Kidney epithelial cell (primary cell): ENCODE results near the gene TENT4B. TPM values are rescaled to one million over a fixed set of nuclear protein-coding genes. Genes with fewer than 3 reads are reported as not detected.

Experiments
- DNase-seq: peaks from one replicate; pipeline ENCODE4 v3.0.0-alpha.2; 2010; ENCODE audit warnings: low read depth
- H3K27me3 ChIP-seq: 2 replicates; pipeline ENCODE4 v1.6.0; 2011; ENCODE audit warnings: low read length; ENCODE audit not compliant: control insufficient read depth, insufficient read depth
- H3K36me3 ChIP-seq: 2 replicates; pipeline ENCODE4 v1.5.1; 2011; ENCODE audit warnings: low read length; ENCODE audit not compliant: control insufficient read depth, insufficient read depth
- H3K4me3 ChIP-seq: 2 replicates; pipeline ENCODE4 v1.5.1; 2011; ENCODE audit warnings: low read depth, mild to moderate bottlenecking, control low read depth, low read length
- CTCF ChIP-seq: IDR thresholded peaks from 2 replicates; pipeline ENCODE4 v1.5.1; 2011; ENCODE audit warnings: mild to moderate bottlenecking, moderate library complexity, low read length, control low read depth, inconsistent platforms; ENCODE audit not compliant: insufficient read depth, poor library complexity, severe bottlenecking
- total RNA-seq: library from RNA; depleted of rRNA; stranded (reverse); fragments of >200 nt; gene quantifications from 2 replicates; pipeline ENCODE4 v1.2.3, GENCODE V29; 2015

Gene TENT4B
- total RNA-seq, 1 donor from 2014 or later: 11.0 TPM

- TF ChIP-seq CTCF: no peak
- Histone ChIP-seq H3K4me3 (no peak overlapping the region), H3K27me3 (no peaks in the 10 kb centered on the region), H3K36me3 (no peaks in the 10 kb centered on the region)
- DNase-seq: no peak
Measured at GRCh38 chr16:50244504-50245416, 91.7 kb downstream of the TENT4B start.

- no peak for TF ChIP-seq CTCF
- Histone ChIP-seq H3K4me3 (peak overlapping the region; percentile 69), H3K36me3 (no peaks in the 10 kb centered on the region), H3K27me3 (no peaks in the 10 kb centered on the region)
- DNase-seq: no peak
Measured at GRCh38 chr16:50245417-50246298, 92.6 kb downstream of the TENT4B start.

- no peak for TF ChIP-seq CTCF
Measured at GRCh38 chr16:50246299-50247122, 93.4 kb downstream of the TENT4B start.

GRCh38 chr16:50247123-50247905, 94.2 kb downstream of the TENT4B start:
- Histone ChIP-seq H3K36me3 (no peaks in the 10 kb centered on the region), H3K27me3 (no peaks in the 10 kb centered on the region), H3K4me3 (no peak overlapping the region)
- DNase-seq: no peak
- TF ChIP-seq CTCF: no peak

More at GRCh38 chr16:50246299-50247122, 93.4 kb downstream of the TENT4B start:
- no peaks in the 10 kb centered on the region for H3K27me3 ChIP-seq
- H3K36me3 ChIP-seq: no peaks in the 10 kb centered on the region
- no peak for DNase-seq
- H3K4me3 ChIP-seq: peak overlapping the region; percentile 69
